ENCODE data around the gene NPEPL1.

The NPEPL1 gene

DNA sequence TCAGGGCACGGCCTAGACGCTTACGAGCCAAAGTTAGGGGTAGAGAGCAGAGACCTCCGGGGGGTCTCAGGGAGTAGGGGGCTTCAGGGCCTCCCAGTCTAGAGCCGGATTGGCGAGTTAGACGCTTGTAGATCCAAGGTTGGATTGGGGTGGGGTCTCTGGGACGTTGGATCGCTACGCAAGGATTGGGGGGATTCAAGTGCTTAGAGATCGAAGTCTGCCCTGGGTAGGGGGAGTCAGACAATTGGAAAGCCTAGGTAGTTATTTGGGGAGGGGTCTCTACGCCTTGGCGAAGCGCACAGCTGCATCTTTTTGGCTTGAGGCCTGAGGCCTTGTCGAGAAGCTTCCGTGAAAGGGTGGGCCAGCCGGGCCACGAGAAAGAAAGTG lies 41.0 kb upstream of the NPEPL1 start:
- POLR2A ChIA-PET = interaction anchor here (0.6 to 2.9 kb wide), 22 partner anchors 8 to 263 kb away, joined by 3 to 26 read pairs (median 4); partner anchors contain the start of genes APCDD1L and GNAS
- no peak for TF ChIP-seq CTCF (IDR thresholded peaks at IDR 0.05; ENCODE audit: insufficient read depth, low read length, missing control alignments)
- peak overlapping the region; percentile 87 for H3K4me3 ChIP-seq (ENCODE audit: low read depth, low read length)
- CTCF ChIA-PET = interaction anchor here (0.7 to 2.4 kb wide), 27 partner anchors 10 to 433 kb away, joined by 3 to 11 read pairs (median 3); partner anchors contain the start of genes GNAS and VAPB
- no peak for DNase-seq (ENCODE audit: low read depth, low spot score)

GRCh38 chr20:58651946-58652605 lies 40.5 kb upstream of the NPEPL1 start:
- H3K4me3 ChIP-seq (ENCODE audit: low read depth, low read length) = peak overlapping the region; percentile 87
- CTCF ChIA-PET = interaction anchor here (0.9 to 2.4 kb wide), 18 partner anchors 10 to 417 kb away, joined by 3 to 11 read pairs (median 4); partner anchors contain the start of genes GNAS and VAPB
- POLR2A ChIA-PET = interaction anchor here (0.7 to 2.9 kb wide), 16 partner anchors 13 to 200 kb away, joined by 3 to 26 read pairs (median 4); partner anchors contain the start of genes APCDD1L and GNAS
- peak; percentile 7 for DNase-seq (ENCODE audit: low read depth, low spot score)
- no peak for TF ChIP-seq CTCF (IDR thresholded peaks at IDR 0.05; ENCODE audit: insufficient read depth, low read length, missing control alignments)

DNA sequence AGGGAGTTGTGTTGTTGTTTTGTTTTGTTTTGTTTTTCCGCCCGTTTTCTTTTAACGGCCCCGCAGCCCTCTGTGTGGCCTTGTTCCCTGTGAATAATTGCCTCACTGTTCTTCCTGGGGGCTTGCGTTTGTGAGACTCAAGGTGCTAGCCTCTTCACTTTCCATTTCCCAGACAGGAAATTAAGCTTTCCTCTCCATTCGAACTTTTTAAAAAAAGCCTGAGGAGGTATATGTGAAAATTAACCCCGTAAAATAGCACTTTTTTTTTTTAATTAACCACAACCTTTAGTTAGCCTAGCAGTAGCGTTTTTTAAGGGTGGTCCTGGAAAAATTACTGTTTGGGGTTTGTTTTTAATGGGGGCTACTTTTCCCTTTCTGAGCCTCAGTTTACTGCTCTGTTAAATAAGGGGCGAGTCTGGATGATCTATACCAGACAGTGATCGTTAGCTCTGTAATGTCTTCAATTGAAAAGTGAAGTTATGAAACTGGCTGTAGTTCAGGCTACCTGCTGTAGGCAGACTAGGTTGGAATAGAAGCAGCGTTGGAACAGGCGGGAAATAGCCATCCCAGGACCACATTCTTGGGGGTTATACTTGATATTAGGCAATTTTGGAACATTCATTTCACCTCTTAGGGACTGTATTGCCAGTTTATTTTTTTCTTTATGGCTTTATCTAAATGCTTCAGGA lies 39.9 kb upstream of the NPEPL1 start:
- H3K4me3 ChIP-seq (ENCODE audit: low read depth, low read length) = peak overlapping the region; percentile 87
- ChIA-PET CTCF (interaction anchor here (0.5 to 2.4 kb wide), 9 partner anchors 14 to 418 kb away, joined by 3 to 10 read pairs (median 3); no protein-coding TSS in a partner anchor), POLR2A (interaction anchor here (0.7 to 2.9 kb wide), 5 partner anchors 27 to 199 kb away, joined by 3 to 26 read pairs (median 3); partner anchors contain the start of genes APCDD1L and GNAS)
- DNase-seq (ENCODE audit: low read depth, low spot score) = no peak
- no peak for TF ChIP-seq CTCF (IDR thresholded peaks at IDR 0.05; ENCODE audit: insufficient read depth, low read length, missing control alignments)

- no peak for TF ChIP-seq CTCF (IDR thresholded peaks at IDR 0.05; ENCODE audit: insufficient read depth, low read length, missing control alignments)
- CTCF ChIA-PET = no interaction called here
- no peak overlapping the region for H3K4me3 ChIP-seq (ENCODE audit: low read depth, low read length)
- no peak for DNase-seq (ENCODE audit: low read depth, low spot score)
- POLR2A ChIA-PET = no interaction called here
Measured at GRCh38 chr20:58654337-58654736, 38.3 kb upstream of the NPEPL1 start.

- no peak overlapping the region for H3K4me3 ChIP-seq (ENCODE audit: low read depth, low read length)
- TF ChIP-seq CTCF (IDR thresholded peaks at IDR 0.05; ENCODE audit: insufficient read depth, low read length, missing control alignments) = no peak
- POLR2A ChIA-PET = no interaction called here
- DNase-seq (ENCODE audit: low read depth, low spot score) = no peak
- CTCF ChIA-PET = no interaction called here
Measured at GRCh38 chr20:58655328-58656107, 37.1 kb upstream of the NPEPL1 start.
